Neuronal stem cell (in vitro differentiated cells): Measurements from ENCODE around the gene STAP1.
"Not testable (repeated sequence)": the region's sequence is repeated elsewhere in the genome, so short reads cannot be mapped to it uniquely, and the experiment has no call there.

Experiments used
- DNase-seq: peaks from one replicate; pipeline ENCODE4 v3.0.0-alpha.2; 2013; ENCODE audit warnings: low spot score
- H2AFZ ChIP-seq: one replicate; pipeline ENCODE4 v1.6.1; 2013; ENCODE audit warnings: mild to moderate bottlenecking, low read length, inconsistent platforms
- H2AK5ac ChIP-seq: 2 replicates; pipeline ENCODE4 v1.6.1; 2013; ENCODE audit warnings: low read depth, mild to moderate bottlenecking, inconsistent platforms, low read length, moderate library complexity, mixed read lengths
- H2BK120ac ChIP-seq: 2 replicates; pipeline ENCODE4 v1.6.1; 2013; ENCODE audit warnings: low read depth, mild to moderate bottlenecking, inconsistent platforms, low read length, moderate library complexity, mixed read lengths
- H2BK12ac ChIP-seq: one replicate; pipeline ENCODE4 v1.6.1; 2013; ENCODE audit warnings: low read length, inconsistent platforms
- H2BK15ac ChIP-seq: 2 replicates; pipeline ENCODE4 v1.6.1; 2013; ENCODE audit warnings: mild to moderate bottlenecking, low read length, inconsistent platforms, mixed read lengths
- H2BK5ac ChIP-seq: one replicate; pipeline ENCODE4 v1.6.1; 2013; ENCODE audit warnings: inconsistent platforms, mild to moderate bottlenecking, low read length, moderate library complexity
- H3K14ac ChIP-seq: one replicate; pipeline ENCODE4 v1.6.1; 2013; ENCODE audit warnings: low read length, inconsistent platforms
- H3K18ac ChIP-seq: 2 replicates; pipeline ENCODE4 v1.6.1; 2013; ENCODE audit warnings: low read length, inconsistent platforms
- H3K23ac ChIP-seq: 2 replicates; pipeline ENCODE4 v1.6.1; 2013; ENCODE audit warnings: low read depth, mild to moderate bottlenecking, mixed read lengths, low read length, inconsistent platforms; ENCODE audit not compliant: poor library complexity
- H3K27ac ChIP-seq: replicated peaks from 3 replicates; pipeline ENCODE4 v1.5.1; 2013; ENCODE audit warnings: low read length, inconsistent platforms
- H3K27me3 ChIP-seq, 3 experiments: 2 replicates each; pipeline ENCODE4 v1.6.1; 2013; ENCODE audit warnings: low read length in 3 of 3, mild to moderate bottlenecking in 2 of 3, inconsistent platforms in 1 of 3, low read depth in 1 of 3, mixed read lengths in 1 of 3, moderate library complexity in 1 of 3; ENCODE audit not compliant: control insufficient read depth in 3 of 3, insufficient read depth in 3 of 3
- H3K36me3 ChIP-seq, 2 donors: replicated peaks in 1 of 2; 2 replicates each; pipeline ENCODE4 v1.6.1; 2013; ENCODE audit warnings: low read length in 2 of 2; ENCODE audit not compliant: control insufficient read depth in 2 of 2, insufficient read depth in 2 of 2
- H3K4ac ChIP-seq: 2 replicates; pipeline ENCODE4 v1.6.1; 2013; ENCODE audit warnings: inconsistent platforms, mild to moderate bottlenecking, low read length, moderate library complexity
- H3K4me1 ChIP-seq, 2 donors: 1 replicate in 1 of 2; 2 replicates in 1 of 2; pipeline ENCODE4 v1.6.1; 2013; ENCODE audit warnings: low read length in 2 of 2, low read depth in 1 of 2; ENCODE audit not compliant: control insufficient read depth in 2 of 2, insufficient read depth in 1 of 2
- H3K4me2 ChIP-seq: one replicate; pipeline ENCODE4 v1.6.1; 2013; ENCODE audit warnings: mild to moderate bottlenecking, low read length, inconsistent platforms; ENCODE audit not compliant: insufficient read depth, poor library complexity, severe bottlenecking
- H3K4me3 ChIP-seq, 2 donors: 2 replicates each; pipeline ENCODE4 v1.5.1; 2013; ENCODE audit warnings: low read length in 2 of 2, mild to moderate bottlenecking in 2 of 2, inconsistent platforms in 1 of 2, moderate library complexity in 1 of 2
- H3K79me1 ChIP-seq: one replicate; pipeline ENCODE4 v1.6.1; 2013; ENCODE audit warnings: low read depth, mild to moderate bottlenecking, inconsistent platforms, low read length, moderate library complexity
- H3K9ac ChIP-seq: one replicate; pipeline ENCODE4 v1.6.1; 2013; ENCODE audit warnings: mild to moderate bottlenecking, low read depth, low read length, inconsistent platforms; ENCODE audit not compliant: poor library complexity
- H3K9me3 ChIP-seq, 2 donors: replicated peaks in 1 of 2; 2 replicates each; pipeline versions ENCODE3 to v1.6.1; 2013; ENCODE audit warnings: low read length in 2 of 2, mild to moderate bottlenecking in 2 of 2, inconsistent platforms in 1 of 2, low read depth in 1 of 2, mixed read lengths in 1 of 2, moderate library complexity in 1 of 2; ENCODE audit not compliant: control insufficient read depth in 2 of 2, insufficient read depth in 1 of 2
- H4K8ac ChIP-seq: one replicate; pipeline ENCODE4 v1.6.1; 2013; ENCODE audit warnings: low read depth, mild to moderate bottlenecking, inconsistent platforms, low read length, moderate library complexity
- H4K91ac ChIP-seq: one replicate; pipeline ENCODE4 v1.6.1; 2013; ENCODE audit warnings: low read length, low read depth, mild to moderate bottlenecking, inconsistent platforms; ENCODE audit not compliant: poor library complexity
- WGBS, 2 donors: extraction: QIAGEN DNeasy Blood & Tissue Kit; methylation state at CpG; one replicate each; pipeline ENCODE4 v1.1.7; 2013; ENCODE audit warnings: missing lambda C conversion rate in 2 of 2, mixed read lengths in 1 of 2; ENCODE audit not compliant: insufficient read length in 2 of 2, insufficient replicate concordance in 1 of 2; ENCODE audit errors: extremely low coverage in 2 of 2; 5-methylcytosine and 5-hydroxymethylcytosine counted together

The STAP1 gene

DNA sequence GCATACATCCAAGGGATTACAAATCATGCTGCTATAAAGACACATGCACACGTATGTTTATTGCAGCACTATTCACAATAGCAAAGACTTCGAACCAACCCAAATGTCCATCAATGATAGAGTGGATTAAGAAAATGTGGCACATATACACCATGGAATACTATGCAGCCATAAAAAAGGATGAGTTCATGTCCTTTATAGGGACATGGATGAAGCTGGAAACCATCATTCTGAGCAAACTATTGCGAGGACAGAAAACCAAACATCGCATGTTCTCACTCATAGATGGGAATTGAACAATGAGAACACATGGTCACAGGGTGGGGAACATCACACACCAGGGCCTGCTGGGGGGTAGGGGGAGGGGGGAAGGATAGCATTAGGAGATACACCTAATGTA is 26.1 kb upstream of the STAP1 start:
- H3K36me3 ChIP-seq, result peaks cover 12 to 92% of the 10 kb centered on the region in 2 donors

DNA sequence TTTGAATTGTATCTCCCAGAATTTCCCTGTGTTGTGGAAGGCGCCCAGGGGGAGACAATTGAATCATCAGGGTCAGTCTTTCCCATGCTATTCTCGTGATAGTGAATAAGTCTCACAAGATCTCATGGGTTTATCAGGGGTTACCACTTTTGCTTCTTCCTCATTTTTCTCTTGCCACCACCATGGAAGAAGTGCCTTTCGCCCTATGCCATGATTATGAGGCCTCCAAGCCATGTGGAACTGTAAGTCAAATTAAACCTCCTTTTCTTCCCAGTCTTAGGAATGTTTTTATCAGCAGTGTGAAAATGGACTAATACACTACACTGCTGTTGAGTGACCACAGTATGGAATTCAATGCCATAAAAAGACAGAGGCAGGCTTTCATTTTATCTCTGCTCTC is 25.4 kb upstream of the STAP1 start:
- Histone ChIP-seq H3K4me3 (no peak overlapping the region), H3K36me3 (peaks cover 14 to 93% of the 10 kb centered on the region in 2 donors)

More for the DNA sequence above, 26.1 kb upstream of the STAP1 start:
- not testable (repeated sequence) for H2BK15ac ChIP-seq, H2BK120ac ChIP-seq, H3K4me3 ChIP-seq, H4K91ac ChIP-seq, H2BK5ac ChIP-seq, H3K4ac ChIP-seq, H3K27me3 ChIP-seq, H4K8ac ChIP-seq, H3K27ac ChIP-seq, H2BK12ac ChIP-seq, H3K9ac ChIP-seq, H3K23ac ChIP-seq, H3K14ac ChIP-seq, H2AK5ac ChIP-seq, H2AFZ ChIP-seq, H3K18ac ChIP-seq, H3K79me1 ChIP-seq, H3K4me1 ChIP-seq, H3K4me2 ChIP-seq, DNase-seq
- no CpG with 5 or more reads among the region's 4 CpGs for WGBS, 2 donors
- peaks cover 2 to 13% of the 10 kb centered on the region in 2 donors for H3K9me3 ChIP-seq

DNA sequence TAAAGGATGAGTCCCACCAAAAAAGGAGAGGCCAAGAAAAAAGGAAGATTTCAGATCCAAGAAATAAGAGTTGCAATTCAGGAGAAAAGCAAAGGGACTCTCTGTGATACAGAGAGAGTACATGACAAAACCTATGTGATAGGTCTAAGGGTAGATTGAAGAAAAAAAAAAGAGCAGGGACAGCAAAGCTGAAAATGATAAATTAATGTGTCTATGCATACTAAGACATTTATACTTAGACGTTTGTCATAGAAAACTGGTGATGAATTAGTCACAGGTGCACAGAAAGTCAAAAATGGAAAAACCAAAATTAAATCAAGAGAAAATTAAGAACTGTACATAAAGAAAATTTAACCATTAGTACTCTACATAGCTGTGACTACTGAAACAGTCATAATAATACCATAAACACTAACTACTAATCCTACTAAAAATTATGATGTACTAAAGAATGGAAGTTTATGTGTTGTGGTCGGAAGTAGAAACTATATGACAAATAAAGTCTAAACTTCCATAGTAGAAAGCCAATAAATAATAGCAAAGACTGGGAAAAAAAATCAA is 23.2 kb upstream of the STAP1 start:
- Histone ChIP-seq H3K79me1 (no peaks in the 10 kb centered on the region), H2BK120ac (no peak overlapping the region), H3K18ac (no peak overlapping the region), H2BK5ac (no peak overlapping the region), H3K23ac (no peak overlapping the region), H2AK5ac (no peak overlapping the region), H4K91ac (no peak overlapping the region), H2BK12ac (no peak overlapping the region), H3K4me2 (no peak overlapping the region), H3K9me3 (peaks cover 2 to 13% of the 10 kb centered on the region in 2 donors), H3K4me3 (no peak overlapping the region), H3K4ac (no peak overlapping the region), H3K27ac (no peak overlapping the region), H3K14ac (no peak overlapping the region), H2BK15ac (no peak overlapping the region), H3K27me3 (no peaks in the 10 kb centered on the region), H3K36me3 (peaks cover 14 to 93% of the 10 kb centered on the region in 2 donors), H3K9ac (no peak overlapping the region), H2AFZ (no peak overlapping the region), H3K4me1 (no peaks in the 10 kb centered on the region), H4K8ac (no peak overlapping the region)
- DNase-seq, result no peak
- no CpG with 5 or more reads among the region's 2 CpGs for WGBS, 2 donors

More for the DNA sequence above, 25.4 kb upstream of the STAP1 start:
- no peak overlapping the region for H2BK120ac ChIP-seq
- no peaks in the 10 kb centered on the region for H3K27me3 ChIP-seq
- no peak overlapping the region for H3K27ac ChIP-seq
- no peak overlapping the region for H3K18ac ChIP-seq
- no peak for DNase-seq
- no peak overlapping the region for H3K9ac ChIP-seq
- no peak overlapping the region for H4K91ac ChIP-seq
- H3K4ac ChIP-seq, result no peak overlapping the region
- H3K79me1 ChIP-seq, result no peaks in the 10 kb centered on the region
- no peak overlapping the region for H2BK15ac ChIP-seq
- H3K23ac ChIP-seq, result no peak overlapping the region
- no peak overlapping the region for H2BK5ac ChIP-seq
- no peak overlapping the region for H2AFZ ChIP-seq
- no peak overlapping the region for H3K4me2 ChIP-seq
- H4K8ac ChIP-seq, result no peak overlapping the region
- no peak overlapping the region for H2BK12ac ChIP-seq
- WGBS, 2 donors, result no CpG with 5 or more reads among the region's 3 CpGs
- H3K9me3 ChIP-seq, result peaks cover 2 to 13% of the 10 kb centered on the region in 2 donors
- H2AK5ac ChIP-seq, result no peak overlapping the region
- H3K4me1 ChIP-seq, result no peaks in the 10 kb centered on the region
- no peak overlapping the region for H3K14ac ChIP-seq

DNA sequence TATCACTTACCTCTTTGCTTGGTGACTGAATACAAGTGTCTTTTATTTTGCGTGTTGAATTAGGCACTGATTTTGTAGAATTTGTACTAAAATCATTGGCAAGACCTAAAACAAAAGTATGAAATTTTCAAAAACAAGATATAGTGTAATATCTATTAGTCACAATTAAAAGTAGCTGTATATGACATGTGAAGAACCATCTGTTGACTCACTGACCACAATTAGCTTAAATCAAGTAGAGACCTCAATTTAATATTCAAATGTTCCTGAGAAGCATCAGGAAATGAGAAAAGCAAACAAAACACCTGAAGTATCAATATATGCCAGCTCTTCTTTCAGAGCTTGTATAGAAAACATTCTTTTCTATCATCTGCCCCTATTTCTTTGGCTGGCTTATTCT is 18.7 kb upstream of the STAP1 start:
- no peak overlapping the region for H3K18ac ChIP-seq
- DNase-seq, result no peak
- H3K27ac ChIP-seq, result no peak overlapping the region
- no peak overlapping the region for H4K8ac ChIP-seq
- no CpG with 5 or more reads among the region's 1 CpG for WGBS, 2 donors
- no peak overlapping the region for H2BK12ac ChIP-seq
- no peaks in the 10 kb centered on the region for H3K9me3 ChIP-seq
- H3K4me3 ChIP-seq, result no peak overlapping the region
- no peaks in the 10 kb centered on the region for H3K79me1 ChIP-seq
- H3K4me1 ChIP-seq, result peaks cover 0 to 3% of the 10 kb centered on the region in 2 donors
- no peak overlapping the region for H2BK5ac ChIP-seq
- no peak overlapping the region for H3K14ac ChIP-seq
- H3K4ac ChIP-seq, result no peak overlapping the region
- no peak overlapping the region for H4K91ac ChIP-seq
- H3K36me3 ChIP-seq, result peaks cover 6 to 93% of the 10 kb centered on the region in 2 donors
- H2AK5ac ChIP-seq, result no peak overlapping the region
- no peak overlapping the region for H2BK120ac ChIP-seq
- no peak overlapping the region for H3K23ac ChIP-seq
- no peak overlapping the region for H3K9ac ChIP-seq
- no peaks in the 10 kb centered on the region for H3K27me3 ChIP-seq
- H3K4me2 ChIP-seq, result no peak overlapping the region
- H2AFZ ChIP-seq, result no peak overlapping the region
- no peak overlapping the region for H2BK15ac ChIP-seq
